Glutamatergic neuron (in vitro differentiated cells): Measurements from ENCODE around the gene FOXJ1. TPM values are rescaled to one million over a fixed set of nuclear protein-coding genes. Genes with fewer than 3 reads are reported as not detected.

Experiments used
- DNase-seq: peaks from one replicate; pipeline ENCODE4 v3.0.0; 2022
- H3K27ac Mint-ChIP-seq: one replicate; pipeline ENCODE4 v1.8.0; 2020; ENCODE audit warnings: mild to moderate bottlenecking, mixed read lengths, inconsistent platforms; ENCODE audit not compliant: unreplicated experiment
- H3K27me3 Mint-ChIP-seq: one replicate; pipeline ENCODE4 v1.8.0; 2020; ENCODE audit warnings: mild to moderate bottlenecking, moderate library complexity, mixed read lengths, inconsistent platforms; ENCODE audit not compliant: unreplicated experiment
- H3K36me3 Mint-ChIP-seq: one replicate; pipeline ENCODE4 v1.8.0; 2020; ENCODE audit warnings: mild to moderate bottlenecking, mixed read lengths, inconsistent platforms; ENCODE audit not compliant: unreplicated experiment
- H3K4me1 Mint-ChIP-seq: one replicate; pipeline ENCODE4 v1.8.0; 2020; ENCODE audit warnings: mild to moderate bottlenecking, low read depth, mixed read lengths, inconsistent platforms; ENCODE audit not compliant: unreplicated experiment
- H3K4me3 Mint-ChIP-seq: one replicate; pipeline ENCODE4 v1.8.0; 2020; ENCODE audit warnings: mild to moderate bottlenecking, mixed read lengths, inconsistent platforms; ENCODE audit not compliant: unreplicated experiment
- H3K9me3 Mint-ChIP-seq: one replicate; pipeline ENCODE4 v1.8.0; 2020; ENCODE audit warnings: mild to moderate bottlenecking, moderate library complexity, mixed read lengths, inconsistent platforms; ENCODE audit not compliant: unreplicated experiment
- total RNA-seq: library from RNA; stranded (reverse); fragmentation: NEBNext Ultra II Directional; extraction: Animal tissue kit (Norgen Biotek cat#: 25700); gene quantifications from one replicate; pipeline ENCODE4 v1.2.1, GENCODE V29; 2021; ENCODE audit not compliant: unreplicated experiment
- TF ChIP-seq, protein P1 (sequence below): fragments of 200-600 bp; sonication (generic); IDR thresholded peaks from one replicate; pipeline ENCODE4 v1.5.0; 2021; ENCODE audit not compliant: partially characterized antibody, unreplicated experiment

The FOXJ1 gene
- total RNA-seq, 1 donor from 2014 or later, result not detected

GRCh38 chr17:76131692-76132573 lies 9.1 kb downstream of the FOXJ1 start:
- TF ChIP-seq, protein P1, sequence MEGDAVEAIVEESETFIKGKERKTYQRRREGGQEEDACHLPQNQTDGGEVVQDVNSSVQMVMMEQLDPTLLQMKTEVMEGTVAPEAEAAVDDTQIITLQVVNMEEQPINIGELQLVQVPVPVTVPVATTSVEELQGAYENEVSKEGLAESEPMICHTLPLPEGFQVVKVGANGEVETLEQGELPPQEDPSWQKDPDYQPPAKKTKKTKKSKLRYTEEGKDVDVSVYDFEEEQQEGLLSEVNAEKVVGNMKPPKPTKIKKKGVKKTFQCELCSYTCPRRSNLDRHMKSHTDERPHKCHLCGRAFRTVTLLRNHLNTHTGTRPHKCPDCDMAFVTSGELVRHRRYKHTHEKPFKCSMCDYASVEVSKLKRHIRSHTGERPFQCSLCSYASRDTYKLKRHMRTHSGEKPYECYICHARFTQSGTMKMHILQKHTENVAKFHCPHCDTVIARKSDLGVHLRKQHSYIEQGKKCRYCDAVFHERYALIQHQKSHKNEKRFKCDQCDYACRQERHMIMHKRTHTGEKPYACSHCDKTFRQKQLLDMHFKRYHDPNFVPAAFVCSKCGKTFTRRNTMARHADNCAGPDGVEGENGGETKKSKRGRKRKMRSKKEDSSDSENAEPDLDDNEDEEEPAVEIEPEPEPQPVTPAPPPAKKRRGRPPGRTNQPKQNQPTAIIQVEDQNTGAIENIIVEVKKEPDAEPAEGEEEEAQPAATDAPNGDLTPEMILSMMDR, result no peak
- Mint-ChIP-seq H3K36me3 (no peaks in the 10 kb centered on the region), H3K27me3 (peaks cover 21% of the 10 kb centered on the region), H3K27ac (no peak overlapping the region), H3K4me1 (no peaks in the 10 kb centered on the region), H3K4me3 (no peak overlapping the region), H3K9me3 (peaks cover 1% of the 10 kb centered on the region)
- DNase-seq, result no peak

- TF ChIP-seq, protein P1, result no peak
- H3K36me3 Mint-ChIP-seq, result no peaks in the 10 kb centered on the region
- no peaks in the 10 kb centered on the region for H3K4me1 Mint-ChIP-seq
- no peak overlapping the region for H3K27ac Mint-ChIP-seq
- DNase-seq, result no peak
- peaks cover 18% of the 10 kb centered on the region for H3K27me3 Mint-ChIP-seq
- H3K4me3 Mint-ChIP-seq, result no peak overlapping the region
- peaks cover 1% of the 10 kb centered on the region for H3K9me3 Mint-ChIP-seq
Observed at GRCh38 chr17:76131051-76131691, 9.9 kb downstream of the FOXJ1 start.

DNA sequence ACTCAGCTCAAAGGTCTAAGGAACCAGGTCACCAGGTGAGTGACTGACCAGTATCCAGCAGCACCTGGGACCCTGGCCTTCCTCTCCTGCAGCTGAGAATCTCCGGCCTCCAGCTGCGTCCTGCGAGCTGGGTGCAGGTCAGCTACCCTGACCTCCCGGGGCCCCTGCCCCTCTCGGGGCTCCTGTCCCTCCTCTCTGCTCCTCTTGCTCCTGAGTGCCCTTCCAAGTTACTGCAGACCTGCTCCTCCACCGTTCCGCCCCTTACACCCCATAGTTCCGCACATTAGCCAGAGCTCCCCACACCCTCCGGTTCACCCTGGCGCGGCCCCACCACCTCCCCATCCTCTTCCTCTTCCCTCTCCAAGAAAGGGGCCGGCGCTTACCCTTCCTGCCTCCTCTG lies 10.6 kb downstream of the FOXJ1 start:
- H3K27ac Mint-ChIP-seq, result no peak overlapping the region
- no peak for DNase-seq
- TF ChIP-seq, protein P1, result no peak
- no peak overlapping the region for H3K4me3 Mint-ChIP-seq
- peaks cover 18% of the 10 kb centered on the region for H3K27me3 Mint-ChIP-seq
- H3K36me3 Mint-ChIP-seq, result no peaks in the 10 kb centered on the region
- H3K4me1 Mint-ChIP-seq, result no peaks in the 10 kb centered on the region
- peaks cover 3% of the 10 kb centered on the region for H3K9me3 Mint-ChIP-seq

GRCh38 chr17:76125922-76126321 lies 15.1 kb downstream of the FOXJ1 start:
- Mint-ChIP-seq H3K9me3 (peaks cover 6% of the 10 kb centered on the region), H3K27me3 (peaks cover 6% of the 10 kb centered on the region), H3K27ac (no peak overlapping the region), H3K36me3 (no peaks in the 10 kb centered on the region), H3K4me3 (no peak overlapping the region), H3K4me1 (no peaks in the 10 kb centered on the region)
- no peak for DNase-seq
- TF ChIP-seq, protein P1, result no peak

DNA sequence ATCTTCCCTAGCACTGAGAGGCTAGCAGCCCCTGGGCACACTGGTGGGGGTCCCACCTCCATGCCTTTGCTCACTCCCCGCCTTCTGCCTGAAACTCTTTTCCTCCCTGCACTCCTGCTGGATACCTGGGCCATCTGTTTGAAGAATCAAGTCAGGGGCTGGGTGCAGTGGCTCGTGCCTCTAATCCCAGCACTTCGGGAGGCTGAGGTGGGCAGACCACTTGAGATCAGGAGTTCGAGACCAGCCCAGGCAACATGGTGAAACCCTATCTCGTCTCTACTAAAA lies 15.7 kb downstream of the FOXJ1 start:
- H3K9me3 Mint-ChIP-seq, result peaks cover 6% of the 10 kb centered on the region
- H3K36me3 Mint-ChIP-seq, result no peaks in the 10 kb centered on the region
- TF ChIP-seq, protein P1, result peak; percentile 2
- no peak overlapping the region for H3K27ac Mint-ChIP-seq
- H3K4me3 Mint-ChIP-seq, result no peak overlapping the region
- H3K4me1 Mint-ChIP-seq, result no peaks in the 10 kb centered on the region
- H3K27me3 Mint-ChIP-seq, result peaks cover 5% of the 10 kb centered on the region
- DNase-seq, result no peak
